ENCODE measurements around the gene HSPB8.

GRCh38 chr12:119182701-119183493 lies 4.2 kb downstream of the HSPB8 start:
- TF ChIP-seq CTCF (IDR thresholded peaks at IDR 0.05) (no peak), POLR2A (IDR thresholded peaks at IDR 0.05) (no peak), POLR2AphosphoS5 (IDR thresholded peaks at IDR 0.05) (no peak)
